ENCODE data around the gene LYSMD2.

LYSMD2 gene

GRCh38 chr15:51765751-51766150 lies 28.3 kb upstream of the LYSMD2 start:
- no peak overlapping the region for H3K27ac ChIP-seq (ENCODE audit: low read depth, low read length)
- H3K79me2 ChIP-seq (ENCODE audit: control insufficient read depth, low read length), result no peaks in the 10 kb centered on the region
- no peak overlapping the region for H3K4me3 ChIP-seq (ENCODE audit: low read length)
- TF ChIP-seq EZH2phosphoT487 (IDR thresholded peaks at IDR 0.05; ENCODE audit: borderline replicate concordance, low read length) (no peak), CTCF (IDR thresholded peaks at IDR 0.05; ENCODE audit: low read depth, low read length, poor library complexity, severe bottlenecking) (no peak)
- H3K4me2 ChIP-seq (ENCODE audit: low read length), result no peak overlapping the region
- no peaks in the 10 kb centered on the region for H3K27me3 ChIP-seq (ENCODE audit: control insufficient read depth, low read length)
- no peaks in the 10 kb centered on the region for H3K9me3 ChIP-seq (ENCODE audit: control insufficient read depth, insufficient read depth, low read length)
- H4K20me1 ChIP-seq (ENCODE audit: control insufficient read depth, insufficient read depth, low read depth, low read length), result no peaks in the 10 kb centered on the region
- peaks cover 6% of the 10 kb centered on the region for H3K4me1 ChIP-seq (ENCODE audit: control insufficient read depth, low read length)
- no peaks in the 10 kb centered on the region for H3F3A ChIP-seq (ENCODE audit: control insufficient read depth, insufficient read depth)
- H3K36me3 ChIP-seq (ENCODE audit: control insufficient read depth, low read length), result no peaks in the 10 kb centered on the region; the same call in 1 of the 2 replicates
- no peaks in the 10 kb centered on the region for H3K9me2 ChIP-seq (replicated peaks; ENCODE audit: control insufficient read depth, low read length)

GRCh38 chr15:51760805-51761204 lies 23.4 kb upstream of the LYSMD2 start:
- Histone ChIP-seq H3K4me2 (ENCODE audit: low read length) (no peak overlapping the region), H3K9me2 (replicated peaks; ENCODE audit: control insufficient read depth, low read length) (no peaks in the 10 kb centered on the region), H3K4me1 (ENCODE audit: control insufficient read depth, low read length) (no peaks in the 10 kb centered on the region), H3K4me3 (ENCODE audit: low read length) (no peak overlapping the region), H3K27ac (ENCODE audit: low read depth, low read length) (no peak overlapping the region), H3K36me3 (ENCODE audit: control insufficient read depth, low read length) (no peaks in the 10 kb centered on the region), H3F3A (ENCODE audit: control insufficient read depth, insufficient read depth) (no peaks in the 10 kb centered on the region), H4K20me1 (ENCODE audit: control insufficient read depth, insufficient read depth, low read depth, low read length) (no peaks in the 10 kb centered on the region), H3K9me3 (ENCODE audit: control insufficient read depth, insufficient read depth, low read length) (no peaks in the 10 kb centered on the region), H3K27me3 (ENCODE audit: control insufficient read depth, low read length) (peaks cover 12% of the 10 kb centered on the region), H3K79me2 (ENCODE audit: control insufficient read depth, low read length) (no peaks in the 10 kb centered on the region)
- TF ChIP-seq CTCF (IDR thresholded peaks at IDR 0.05; ENCODE audit: low read depth, low read length, poor library complexity, severe bottlenecking) (no peak), EZH2phosphoT487 (IDR thresholded peaks at IDR 0.05; ENCODE audit: borderline replicate concordance, low read length) (no peak)

- H3K4me1 ChIP-seq (ENCODE audit: control insufficient read depth, low read length), result no peaks in the 10 kb centered on the region
- no peak overlapping the region for H3K4me2 ChIP-seq (ENCODE audit: low read length)
- no peaks in the 10 kb centered on the region for H3F3A ChIP-seq (ENCODE audit: control insufficient read depth, insufficient read depth)
- H3K27me3 ChIP-seq (ENCODE audit: control insufficient read depth, low read length), result peaks cover 22% of the 10 kb centered on the region
- no peaks in the 10 kb centered on the region for H4K20me1 ChIP-seq (ENCODE audit: control insufficient read depth, insufficient read depth, low read depth, low read length)
- no peaks in the 10 kb centered on the region for H3K9me3 ChIP-seq (ENCODE audit: control insufficient read depth, insufficient read depth, low read length)
- no peaks in the 10 kb centered on the region for H3K79me2 ChIP-seq (ENCODE audit: control insufficient read depth, low read length)
- no peaks in the 10 kb centered on the region for H3K9me2 ChIP-seq (replicated peaks; ENCODE audit: control insufficient read depth, low read length)
- H3K27ac ChIP-seq (ENCODE audit: low read depth, low read length), result no peak overlapping the region
- no peaks in the 10 kb centered on the region for H3K36me3 ChIP-seq (ENCODE audit: control insufficient read depth, low read length)
- TF ChIP-seq EZH2phosphoT487 (IDR thresholded peaks at IDR 0.05; ENCODE audit: borderline replicate concordance, low read length) (no peak), CTCF (IDR thresholded peaks at IDR 0.05; ENCODE audit: low read depth, low read length, poor library complexity, severe bottlenecking) (peak; percentile 66)
- H3K4me3 ChIP-seq (ENCODE audit: low read length), result no peak overlapping the region
Measured at GRCh38 chr15:51759557-51760070, 22.2 kb upstream of the LYSMD2 start.

Data from DOHH2 (cell line).